GF-D8 (cell line): ENCODE measurements around the gene ITGA7.

Experiments
- DNase-seq: peaks from one replicate; lab custom pipeline; 2025; lab: John Stamatoyannopoulos, UW

Gene ITGA7, protein sequence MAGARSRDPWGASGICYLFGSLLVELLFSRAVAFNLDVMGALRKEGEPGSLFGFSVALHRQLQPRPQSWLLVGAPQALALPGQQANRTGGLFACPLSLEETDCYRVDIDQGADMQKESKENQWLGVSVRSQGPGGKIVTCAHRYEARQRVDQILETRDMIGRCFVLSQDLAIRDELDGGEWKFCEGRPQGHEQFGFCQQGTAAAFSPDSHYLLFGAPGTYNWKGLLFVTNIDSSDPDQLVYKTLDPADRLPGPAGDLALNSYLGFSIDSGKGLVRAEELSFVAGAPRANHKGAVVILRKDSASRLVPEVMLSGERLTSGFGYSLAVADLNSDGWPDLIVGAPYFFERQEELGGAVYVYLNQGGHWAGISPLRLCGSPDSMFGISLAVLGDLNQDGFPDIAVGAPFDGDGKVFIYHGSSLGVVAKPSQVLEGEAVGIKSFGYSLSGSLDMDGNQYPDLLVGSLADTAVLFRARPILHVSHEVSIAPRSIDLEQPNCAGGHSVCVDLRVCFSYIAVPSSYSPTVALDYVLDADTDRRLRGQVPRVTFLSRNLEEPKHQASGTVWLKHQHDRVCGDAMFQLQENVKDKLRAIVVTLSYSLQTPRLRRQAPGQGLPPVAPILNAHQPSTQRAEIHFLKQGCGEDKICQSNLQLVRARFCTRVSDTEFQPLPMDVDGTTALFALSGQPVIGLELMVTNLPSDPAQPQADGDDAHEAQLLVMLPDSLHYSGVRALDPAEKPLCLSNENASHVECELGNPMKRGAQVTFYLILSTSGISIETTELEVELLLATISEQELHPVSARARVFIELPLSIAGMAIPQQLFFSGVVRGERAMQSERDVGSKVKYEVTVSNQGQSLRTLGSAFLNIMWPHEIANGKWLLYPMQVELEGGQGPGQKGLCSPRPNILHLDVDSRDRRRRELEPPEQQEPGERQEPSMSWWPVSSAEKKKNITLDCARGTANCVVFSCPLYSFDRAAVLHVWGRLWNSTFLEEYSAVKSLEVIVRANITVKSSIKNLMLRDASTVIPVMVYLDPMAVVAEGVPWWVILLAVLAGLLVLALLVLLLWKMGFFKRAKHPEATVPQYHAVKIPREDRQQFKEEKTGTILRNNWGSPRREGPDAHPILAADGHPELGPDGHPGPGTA

DNA sequence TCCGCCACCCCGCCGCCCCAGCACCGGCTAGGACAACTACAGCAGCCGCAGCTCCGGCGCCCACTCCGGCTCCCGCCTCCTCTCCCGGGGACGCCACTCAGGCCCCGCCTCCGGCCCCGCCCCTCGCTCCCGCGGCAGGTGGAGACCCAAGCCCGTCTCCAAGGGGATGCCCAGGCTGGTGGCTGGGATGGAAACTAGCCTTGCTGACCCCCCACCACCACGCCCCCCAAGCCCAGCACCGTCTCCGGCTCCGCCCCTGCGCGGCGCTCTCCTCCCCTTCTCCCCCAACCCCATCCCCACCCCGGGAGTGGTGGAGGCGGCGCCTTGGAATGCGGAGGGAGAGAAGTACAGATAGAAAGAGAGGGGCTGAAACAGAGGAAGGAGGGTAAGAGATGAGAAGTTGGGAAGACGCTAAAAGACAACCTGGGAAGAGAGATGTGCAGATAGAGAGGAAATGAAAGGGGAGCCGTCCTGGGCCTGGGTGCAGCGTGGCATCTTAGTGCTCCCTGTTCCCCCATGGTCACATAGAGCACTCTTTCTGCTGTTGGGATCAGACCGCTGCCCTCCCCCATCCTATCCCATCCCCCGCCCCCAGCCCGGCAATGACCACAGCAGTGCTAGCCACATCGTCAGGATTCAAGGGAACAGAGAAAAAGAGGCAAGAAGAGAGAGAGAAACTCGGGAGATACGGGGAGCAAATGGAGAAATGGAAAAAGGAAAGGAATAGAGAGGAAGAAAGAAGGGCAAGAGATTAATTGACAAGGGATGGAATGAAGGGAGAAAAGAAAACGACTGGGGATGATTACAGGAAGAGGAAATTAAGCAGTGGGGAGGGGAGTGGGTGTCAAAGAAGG is at the start of gene ITGA7:
ITGA7 (minus strand) TSS at position 64 of the 854 bp plus-strand sequence. CDS start 222 bp downstream, outside the sequence.
- DNase-seq, result no peak

DNA sequence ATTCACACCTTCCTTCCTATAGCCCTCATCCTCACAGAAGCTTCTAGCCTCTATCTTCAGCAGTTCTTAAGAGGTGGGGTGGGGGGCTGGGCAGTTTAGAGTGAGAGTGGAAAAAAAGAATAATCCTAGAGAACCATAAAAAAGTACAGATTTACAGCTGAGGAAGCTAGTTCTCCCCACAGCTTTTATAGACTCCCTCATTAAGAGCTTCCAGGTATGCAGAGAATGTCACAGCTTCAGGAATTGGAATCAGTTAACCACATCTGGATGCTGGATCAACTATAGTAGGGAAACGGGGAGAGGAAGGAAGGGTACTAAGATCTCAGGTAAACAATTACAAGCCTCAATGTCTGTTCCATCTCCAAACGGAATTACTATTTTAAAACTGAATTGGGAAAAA is 47.5 kb upstream of the ITGA7 start:
- no peak for DNase-seq

DNA sequence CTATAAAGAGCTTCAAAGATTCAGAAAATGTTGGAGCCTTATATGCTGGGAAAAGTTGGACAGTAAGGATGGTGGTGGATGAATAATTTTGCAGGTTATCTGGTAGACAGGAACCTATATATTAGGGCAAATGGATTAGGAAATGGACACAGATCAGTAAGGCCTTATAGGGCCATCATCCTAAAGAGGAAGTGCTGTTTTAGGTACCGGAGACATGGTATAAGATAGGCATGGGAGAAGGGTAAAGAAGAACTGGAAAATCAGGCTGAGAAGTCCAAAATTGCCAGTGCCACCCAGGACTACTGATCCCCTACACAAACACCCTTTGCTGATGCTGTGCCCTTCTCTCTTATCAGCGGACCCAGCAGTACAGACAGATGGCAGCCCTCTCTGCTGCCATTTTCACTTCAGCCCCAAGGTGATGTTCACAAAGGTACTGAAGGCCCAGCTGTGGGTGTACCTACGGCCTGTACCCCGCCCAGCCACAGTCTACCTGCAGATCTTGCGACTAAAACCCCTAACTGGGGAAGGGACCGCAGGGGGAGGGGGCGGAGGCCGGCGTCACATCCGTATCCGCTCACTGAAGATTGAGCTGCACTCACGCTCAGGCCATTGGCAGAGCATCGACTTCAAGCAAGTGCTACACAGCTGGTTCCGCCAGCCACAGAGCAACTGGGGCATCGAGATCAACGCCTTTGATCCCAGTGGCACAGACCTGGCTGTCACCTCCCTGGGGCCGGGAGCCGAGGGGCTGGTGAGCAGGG is 40.7 kb upstream of the ITGA7 start:
- no peak for DNase-seq

DNA sequence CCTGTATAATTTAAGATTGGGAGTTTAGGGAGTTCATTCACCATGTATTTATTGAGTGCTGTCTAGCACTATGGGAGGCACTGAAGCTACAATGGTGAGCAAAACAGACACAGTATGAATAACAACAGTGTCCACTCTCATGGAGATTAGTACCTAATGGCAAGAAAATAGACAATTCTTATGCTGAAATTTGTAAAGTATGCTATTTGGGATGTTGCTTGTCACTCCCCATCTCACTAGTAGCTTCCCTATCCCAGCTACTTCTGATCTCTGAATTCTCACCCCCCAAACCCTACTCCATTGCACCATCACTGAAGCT is 39.2 kb upstream of the ITGA7 start:
- no peak for DNase-seq

DNA sequence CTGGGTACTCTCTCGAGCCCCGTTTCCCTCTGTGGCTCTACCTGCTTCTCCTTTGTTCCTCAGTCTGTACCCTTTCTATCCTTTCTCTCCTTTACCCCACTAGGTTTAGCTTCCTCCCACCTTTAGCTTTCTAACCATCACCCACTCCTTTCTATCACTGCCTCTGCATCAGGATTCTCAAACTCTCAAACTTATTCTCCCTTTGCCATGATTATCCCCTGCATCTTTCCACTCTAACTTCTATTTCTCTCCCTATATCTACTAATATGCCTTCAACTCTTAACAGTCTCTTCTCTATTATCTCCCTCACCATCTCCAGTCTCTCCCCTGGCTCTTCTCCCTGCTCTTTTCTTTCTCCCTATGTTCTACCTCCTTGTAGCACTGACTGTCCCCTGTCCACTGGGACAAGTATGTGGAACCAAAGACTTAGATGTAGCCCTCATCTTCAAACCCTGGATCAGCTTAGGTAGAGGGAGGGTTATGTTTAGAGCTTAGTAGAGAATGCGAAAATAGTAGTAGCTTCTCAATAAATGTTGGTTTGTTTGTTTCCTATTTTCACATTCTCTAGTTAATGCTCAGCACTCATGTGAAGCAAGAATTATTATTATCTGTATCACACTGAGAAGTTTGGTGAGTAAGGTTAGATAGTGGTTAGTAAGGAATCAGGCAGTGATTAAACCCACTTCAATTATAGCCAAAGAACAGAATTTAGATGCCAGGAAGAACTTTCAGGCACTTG is 38.6 kb upstream of the ITGA7 start:
- DNase-seq, result no peak

DNA sequence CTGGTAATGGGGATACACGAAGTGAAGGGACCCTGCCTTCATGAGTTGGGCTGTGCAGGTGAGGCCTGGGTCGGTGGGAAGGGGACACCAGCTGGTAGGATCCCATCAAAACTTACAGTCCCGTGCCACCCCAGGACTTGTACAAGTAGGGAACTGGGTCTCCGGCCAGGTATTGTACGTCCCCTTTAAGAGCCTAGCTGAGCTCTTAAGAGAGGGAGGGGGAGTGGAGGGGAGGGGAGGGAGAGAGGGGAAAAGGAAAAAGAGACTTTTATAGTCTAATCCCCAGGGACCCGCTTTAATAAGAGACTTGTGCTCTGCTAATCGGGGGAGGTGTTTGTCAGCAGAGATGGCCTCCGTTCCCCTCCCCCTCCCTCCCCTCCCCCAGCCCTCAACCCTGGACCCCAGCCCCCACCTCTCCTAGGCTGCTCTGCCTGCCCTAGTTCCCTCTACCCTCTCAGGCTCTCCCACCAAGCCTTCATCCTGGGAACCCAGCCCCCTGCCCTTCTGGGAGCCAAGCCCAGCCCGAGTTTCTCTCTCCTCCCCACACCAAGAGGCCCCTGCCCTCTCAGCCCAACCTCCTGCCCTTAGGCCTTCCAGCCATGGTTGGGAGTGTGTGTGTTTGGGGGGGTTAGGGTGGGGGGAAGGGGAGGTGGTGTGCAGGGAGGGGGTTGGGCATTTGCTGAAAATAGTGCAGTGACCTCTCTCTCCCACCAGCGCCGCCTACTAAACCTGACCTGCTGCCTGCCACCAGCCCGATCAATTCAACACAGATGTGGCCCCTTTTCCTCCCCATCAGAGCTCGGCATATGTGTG is 37.9 kb upstream of the ITGA7 start:
- DNase-seq, result no peak

DNA sequence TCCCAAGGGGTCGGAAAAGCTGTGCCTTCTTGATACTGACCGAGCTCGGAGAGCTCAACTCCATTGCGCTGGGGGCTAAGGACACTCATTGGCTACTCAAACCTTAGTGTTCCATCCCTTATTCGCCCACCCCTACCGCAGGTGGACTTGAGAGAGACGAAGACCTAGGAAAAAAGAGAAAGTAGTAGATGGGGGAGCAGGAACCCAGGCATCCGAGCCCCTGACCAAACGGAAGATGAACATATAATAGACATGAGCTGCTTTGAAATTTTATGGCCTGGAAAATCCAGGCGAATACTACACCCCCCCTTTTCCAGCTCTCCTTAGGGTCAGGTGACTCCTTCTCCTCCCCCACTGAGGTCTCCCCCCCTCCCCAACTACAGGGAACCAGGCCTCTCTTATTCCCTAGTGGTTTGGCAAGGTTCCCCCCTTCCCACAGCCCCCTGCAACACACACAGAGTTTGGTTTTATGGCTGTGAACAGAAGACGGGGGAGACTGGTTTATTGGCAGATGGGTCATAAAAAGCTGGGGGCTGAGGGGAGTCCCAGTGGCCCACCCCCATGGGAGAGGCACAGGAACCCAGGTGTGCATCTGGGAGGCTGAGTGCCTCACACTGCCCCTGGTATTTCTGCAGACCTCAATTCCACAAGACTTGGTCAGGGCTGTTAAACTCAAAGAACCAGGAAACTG is 36.8 kb upstream of the ITGA7 start:
- no peak for DNase-seq

DNA sequence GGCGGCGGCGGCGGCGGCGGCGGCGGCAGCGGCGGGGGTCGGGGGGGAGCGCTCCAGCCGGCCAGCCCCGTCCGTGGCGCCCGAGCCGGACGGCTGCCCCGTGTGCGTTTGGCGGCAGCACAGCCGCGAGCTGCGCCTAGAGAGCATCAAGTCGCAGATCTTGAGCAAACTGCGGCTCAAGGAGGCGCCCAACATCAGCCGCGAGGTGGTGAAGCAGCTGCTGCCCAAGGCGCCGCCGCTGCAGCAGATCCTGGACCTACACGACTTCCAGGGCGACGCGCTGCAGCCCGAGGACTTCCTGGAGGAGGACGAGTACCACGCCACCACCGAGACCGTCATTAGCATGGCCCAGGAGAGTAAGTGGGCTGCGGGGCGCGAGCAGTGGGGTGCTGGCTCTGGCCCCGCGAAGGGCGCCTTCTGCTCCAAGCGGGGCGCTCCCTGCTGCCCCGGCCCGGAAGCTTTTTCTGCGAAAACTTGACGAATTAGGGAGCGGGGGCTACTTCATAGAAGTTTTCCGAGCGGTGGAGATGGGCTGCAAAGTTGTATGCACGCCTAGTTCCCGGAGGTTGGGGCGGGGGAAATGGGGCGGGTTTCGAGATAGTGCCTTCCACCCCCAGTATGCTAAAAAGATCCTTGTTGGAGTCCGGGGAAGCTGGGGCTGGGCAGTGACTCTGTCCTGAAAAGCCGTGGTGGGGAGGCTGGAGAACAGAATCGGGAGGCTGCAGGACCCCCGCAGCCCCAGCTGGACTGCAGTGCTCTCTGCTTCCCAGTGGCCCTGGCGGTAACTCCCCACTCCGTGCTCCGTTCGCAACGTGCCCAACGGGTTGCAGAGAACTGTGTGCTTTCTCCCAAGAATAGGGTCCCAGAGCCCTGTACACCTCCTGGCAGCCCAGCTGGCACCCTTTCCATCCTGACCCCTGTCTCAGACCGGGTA is 36.0 kb upstream of the ITGA7 start:
- DNase-seq, result peak; percentile 37

DNA sequence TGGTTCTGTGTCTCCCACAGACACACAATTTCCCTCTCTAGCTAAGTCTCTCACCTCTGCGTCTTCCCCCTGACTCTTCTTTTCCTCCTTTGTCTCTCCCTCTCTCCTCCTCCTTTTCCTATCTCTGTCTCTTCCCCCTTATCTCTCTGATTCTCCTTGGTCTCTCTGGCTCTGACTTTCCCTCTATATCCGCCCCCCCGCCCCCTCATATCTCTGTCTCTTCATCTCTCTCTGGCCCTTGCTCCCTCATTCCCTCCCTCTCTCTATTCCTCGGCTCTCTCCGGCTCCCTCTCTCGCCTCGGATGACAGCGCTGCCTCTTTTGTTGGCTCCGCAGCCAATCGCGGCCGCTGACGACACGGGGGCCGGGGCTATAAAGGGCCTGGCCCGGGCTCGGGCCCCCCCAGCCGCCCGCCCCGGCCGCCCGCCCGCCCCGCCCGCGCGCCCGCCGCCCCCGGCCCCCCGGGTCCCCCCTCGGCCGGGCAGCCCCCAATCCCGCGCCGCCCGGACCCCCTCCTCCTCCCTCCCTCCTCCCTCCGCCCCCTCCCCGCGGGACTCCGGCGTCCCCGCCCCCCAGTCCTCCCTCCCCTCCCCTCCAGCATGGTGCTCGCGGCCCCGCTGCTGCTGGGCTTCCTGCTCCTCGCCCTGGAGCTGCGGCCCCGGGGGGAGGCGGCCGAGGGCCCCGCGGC is 35.2 kb upstream of the ITGA7 start, which contains the start of gene GDF11:
GDF11 (plus strand) TSS at position 404 of the 687 bp plus-strand sequence; CDS start at position 599, 195 bp downstream.
- DNase-seq, result peak; percentile 21

DNA sequence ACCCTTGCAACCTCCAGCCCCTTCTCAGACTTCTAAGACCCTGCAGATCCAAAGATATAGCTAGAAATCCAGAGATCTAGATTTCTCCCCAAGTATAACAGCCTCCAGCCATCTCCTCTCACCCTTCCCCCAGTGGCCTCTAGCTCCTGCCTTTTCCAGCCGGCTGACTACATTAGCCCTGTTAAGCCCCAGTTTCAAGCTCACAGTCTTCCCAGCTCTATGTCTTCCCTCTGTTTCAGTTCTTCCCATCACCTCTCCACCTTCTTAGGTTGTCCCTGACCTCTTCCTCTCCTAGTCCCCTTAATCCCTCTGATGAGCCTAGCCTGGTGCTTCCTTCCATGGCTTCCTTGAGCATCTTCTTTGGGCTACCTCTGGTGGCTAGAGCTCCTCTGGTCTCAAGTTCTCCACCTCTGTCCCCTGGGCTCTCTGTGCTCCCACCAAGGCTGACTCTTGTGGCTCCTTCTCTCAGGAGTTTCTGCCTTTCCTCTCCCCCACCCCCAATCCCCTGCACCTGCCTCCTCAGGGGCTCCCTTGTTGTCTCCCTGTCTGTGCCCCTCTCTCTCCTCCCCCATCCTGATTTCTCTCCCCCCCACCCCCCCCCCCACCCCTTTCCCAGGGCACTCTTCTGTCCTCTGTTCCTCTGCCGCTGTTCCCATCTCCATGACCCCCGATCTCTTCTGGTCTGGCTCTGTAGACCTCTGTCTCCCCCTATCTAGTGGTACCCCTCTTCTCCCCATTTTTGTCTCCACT is 34.4 kb upstream of the ITGA7 start:
- DNase-seq, result no peak

DNA sequence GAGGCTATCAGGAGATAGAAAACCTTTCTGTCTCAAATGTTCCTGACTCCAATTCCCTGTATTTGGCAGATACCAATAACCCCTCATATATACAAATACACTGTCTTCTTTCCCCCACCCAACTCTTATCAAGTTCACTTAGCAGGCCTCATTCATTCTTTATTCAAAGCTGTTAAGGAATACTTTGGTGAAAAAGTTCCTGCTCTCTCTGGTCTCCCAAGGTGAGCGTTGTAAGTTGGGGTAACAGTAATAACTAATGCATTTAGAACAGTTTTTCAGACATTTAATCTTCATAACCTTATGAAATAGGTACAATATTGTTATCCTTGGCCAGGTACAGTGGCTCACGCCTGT is 31.3 kb upstream of the ITGA7 start:
- DNase-seq, result no peak

DNA sequence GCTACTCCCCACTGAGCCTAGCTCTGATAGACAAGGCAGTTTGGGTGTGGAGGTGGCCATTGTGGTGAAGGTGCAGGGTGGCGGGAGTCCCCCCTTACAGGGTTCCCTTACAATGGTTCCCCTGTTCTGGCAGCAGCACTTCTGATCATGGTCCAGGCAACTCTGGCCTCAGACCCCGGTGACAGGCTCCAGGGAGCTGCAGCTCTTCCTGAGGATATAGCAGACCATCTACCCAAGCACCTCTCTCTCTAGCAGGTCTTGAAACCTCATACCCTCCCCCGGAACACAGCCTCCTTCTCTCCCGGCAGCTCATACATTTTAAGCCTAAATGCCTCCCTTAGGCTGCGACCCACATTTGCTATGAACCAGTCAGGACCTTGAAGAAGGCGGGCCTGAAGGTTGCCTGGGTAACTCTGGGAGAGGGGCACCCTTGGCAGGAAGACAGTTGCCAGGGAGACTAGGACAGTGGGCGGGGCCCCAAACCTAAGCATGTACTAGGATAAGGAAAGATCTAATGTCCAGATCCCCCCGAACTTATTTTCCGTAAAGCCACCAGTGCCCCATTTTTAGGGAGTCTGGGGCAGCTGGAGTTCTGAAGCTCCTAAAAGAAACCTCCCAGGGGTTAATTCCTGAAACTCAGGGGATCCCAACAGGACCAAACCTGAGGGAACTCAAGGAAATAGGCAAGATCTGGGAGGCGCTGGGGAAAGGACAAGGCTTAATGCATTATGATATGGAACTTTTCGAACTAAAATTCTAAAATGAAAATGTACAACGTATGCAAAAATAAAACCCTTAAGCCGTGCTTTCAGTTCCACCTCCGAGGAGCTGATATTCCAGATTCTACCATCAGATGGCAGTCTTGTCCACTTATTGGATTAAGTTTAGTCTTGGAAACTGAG is 30.7 kb upstream of the ITGA7 start:
- DNase-seq, result peak; percentile 67

DNA sequence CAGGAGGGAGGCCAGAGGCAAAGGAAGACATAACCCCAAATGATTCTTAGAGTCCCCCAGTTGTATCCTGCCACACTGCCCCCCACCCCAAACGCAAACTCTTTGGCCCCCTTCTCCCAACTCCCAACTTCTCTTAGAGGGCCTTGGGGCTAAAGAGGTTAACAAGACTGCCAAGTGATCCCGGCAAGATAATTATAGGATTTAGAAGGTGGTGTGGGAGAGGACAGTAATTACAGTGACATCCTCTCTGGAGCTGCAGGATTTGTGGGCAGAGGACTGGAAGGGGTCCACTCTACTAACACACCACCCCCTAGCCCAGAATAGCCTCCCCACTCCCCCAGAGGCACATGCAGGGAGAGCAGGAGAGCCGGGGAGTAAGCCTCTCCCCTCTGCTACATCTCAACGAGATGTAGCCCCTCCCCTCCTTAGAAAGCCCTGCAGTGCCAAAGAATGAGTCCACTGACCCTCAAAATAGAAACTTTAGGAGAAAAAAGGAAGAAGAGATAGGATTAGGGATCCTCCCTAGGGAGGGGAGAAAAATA is 29.9 kb upstream of the ITGA7 start:
- no peak for DNase-seq

DNA sequence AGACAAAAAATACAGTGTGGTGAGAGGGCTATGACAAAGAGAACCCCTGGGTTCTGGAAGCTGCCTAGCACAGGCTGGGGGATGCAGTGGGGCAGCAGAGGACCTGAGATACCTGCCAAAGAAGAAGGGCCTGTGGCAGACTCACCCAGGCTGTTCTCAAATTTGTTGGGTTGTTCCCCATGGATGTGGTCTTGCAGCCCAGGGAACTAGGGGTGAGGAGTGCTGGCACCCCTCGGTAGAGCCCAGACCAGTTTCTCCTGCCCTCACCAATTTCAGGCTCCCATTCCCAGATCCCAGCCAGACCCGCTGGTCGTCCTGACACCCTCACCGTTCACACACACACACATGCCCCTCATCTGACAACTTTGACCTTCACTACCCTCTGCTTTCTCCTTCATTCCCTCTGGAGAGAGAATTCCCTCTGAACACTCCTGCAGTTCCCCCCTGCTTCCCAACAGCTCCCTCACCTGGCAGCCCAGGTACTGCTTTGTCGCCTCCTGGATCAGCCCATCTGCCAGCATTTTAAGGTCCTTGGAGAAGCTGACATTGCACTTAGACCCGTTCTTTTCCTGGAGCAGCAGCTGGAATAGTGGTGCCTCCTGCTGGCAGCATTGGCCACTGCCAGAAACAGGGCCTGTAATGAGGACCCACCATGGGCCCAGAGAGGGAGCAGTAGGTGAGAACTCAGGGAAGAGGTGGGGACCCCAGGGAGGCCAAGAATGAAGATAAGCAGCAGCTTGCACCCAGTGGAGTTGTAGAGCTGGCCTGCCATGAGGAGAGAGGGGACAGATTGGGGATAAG is 29.3 kb upstream of the ITGA7 start:
- peak; percentile 41 for DNase-seq
